ENCODE measurements around the gene SRSF1.
"Not testable (repeated sequence)": the region's sequence is repeated elsewhere in the genome, so short reads cannot be mapped to it uniquely, and the experiment has no call there.

The SRSF1 gene

GRCh38 chr17:57979076-57979475, 28.0 kb downstream of the SRSF1 start:
- no peak overlapping the region for H3K4me3 ChIP-seq (ENCODE audit: insufficient read depth, low read depth, low read length)
- H3K9me3 ChIP-seq (ENCODE audit: control insufficient read depth, low read length) = no peaks in the 10 kb centered on the region
- H3K36me3 ChIP-seq (ENCODE audit: control insufficient read depth, insufficient read depth, low read length) = peaks cover 80% of the 10 kb centered on the region
- H3K27me3 ChIP-seq (ENCODE audit: control insufficient read depth, insufficient read depth, low read length, poor library complexity, severe bottlenecking) = no peaks in the 10 kb centered on the region
- WGBS, 2 experiments = 90 to 95% methylated on average over 1 of the region's 1 CpG
- no peak overlapping the region for H3K27ac ChIP-seq (ENCODE audit: insufficient read depth, low read depth, low read length, poor library complexity, severe bottlenecking)
- peaks cover 8% of the 10 kb centered on the region for H3K4me1 ChIP-seq (ENCODE audit: control insufficient read depth, insufficient read depth, low read length)

GRCh38 chr17:57976594-57976993, 30.5 kb downstream of the SRSF1 start:
- WGBS, 2 experiments = 96 to 97% methylated on average over 3 of the region's 3 CpGs
- Histone ChIP-seq H3K4me3 (ENCODE audit: insufficient read depth, low read depth, low read length) (no peak overlapping the region), H3K27ac (ENCODE audit: insufficient read depth, low read depth, low read length, poor library complexity, severe bottlenecking) (no peak overlapping the region), H3K36me3 (ENCODE audit: control insufficient read depth, insufficient read depth, low read length) (peaks cover 66% of the 10 kb centered on the region), H3K27me3 (ENCODE audit: control insufficient read depth, insufficient read depth, low read length, poor library complexity, severe bottlenecking) (no peaks in the 10 kb centered on the region), H3K4me1 (ENCODE audit: control insufficient read depth, insufficient read depth, low read length) (no peaks in the 10 kb centered on the region), H3K9me3 (ENCODE audit: control insufficient read depth, low read length) (no peaks in the 10 kb centered on the region)

- H3K9me3 ChIP-seq (ENCODE audit: control insufficient read depth, low read length) = no peaks in the 10 kb centered on the region
- H3K27me3 ChIP-seq (ENCODE audit: control insufficient read depth, insufficient read depth, low read length, poor library complexity, severe bottlenecking) = no peaks in the 10 kb centered on the region
- no peaks in the 10 kb centered on the region for H3K4me1 ChIP-seq (ENCODE audit: control insufficient read depth, insufficient read depth, low read length)
- 95 to 97% methylated on average over 1 of the region's 1 CpG for WGBS, 2 experiments
- no peak overlapping the region for H3K4me3 ChIP-seq (ENCODE audit: insufficient read depth, low read depth, low read length)
- H3K27ac ChIP-seq (ENCODE audit: insufficient read depth, low read depth, low read length, poor library complexity, severe bottlenecking) = no peak overlapping the region
- peaks cover 55% of the 10 kb centered on the region for H3K36me3 ChIP-seq (ENCODE audit: control insufficient read depth, insufficient read depth, low read length)
Measured at GRCh38 chr17:57975044-57975443, 32.0 kb downstream of the SRSF1 start.

- not testable (repeated sequence) for H3K9me3 ChIP-seq (ENCODE audit: control insufficient read depth, low read length); H3K4me1 ChIP-seq (ENCODE audit: control insufficient read depth, insufficient read depth, low read length); H3K27ac ChIP-seq (ENCODE audit: insufficient read depth, low read depth, low read length, poor library complexity, severe bottlenecking); H3K4me3 ChIP-seq (ENCODE audit: insufficient read depth, low read depth, low read length); H3K27me3 ChIP-seq (ENCODE audit: control insufficient read depth, insufficient read depth, low read length, poor library complexity, severe bottlenecking)
- WGBS, 2 experiments = 95 to 97% methylated on average over 4 of the region's 4 CpGs
- peaks cover 47% of the 10 kb centered on the region for H3K36me3 ChIP-seq (ENCODE audit: control insufficient read depth, insufficient read depth, low read length)
Measured at GRCh38 chr17:57974053-57974824, 32.8 kb downstream of the SRSF1 start.

- H3K27ac ChIP-seq (ENCODE audit: insufficient read depth, low read depth, low read length, poor library complexity, severe bottlenecking) = no peak overlapping the region
- H3K27me3 ChIP-seq (ENCODE audit: control insufficient read depth, insufficient read depth, low read length, poor library complexity, severe bottlenecking) = no peaks in the 10 kb centered on the region
- H3K9me3 ChIP-seq (ENCODE audit: control insufficient read depth, low read length) = no peaks in the 10 kb centered on the region
- H3K4me1 ChIP-seq (ENCODE audit: control insufficient read depth, insufficient read depth, low read length) = no peaks in the 10 kb centered on the region
- no peak overlapping the region for H3K4me3 ChIP-seq (ENCODE audit: insufficient read depth, low read depth, low read length)
- WGBS, 2 experiments = 88 to 89% methylated on average over 1 of the region's 1 CpG
- peaks cover 27% of the 10 kb centered on the region for H3K36me3 ChIP-seq (ENCODE audit: control insufficient read depth, insufficient read depth, low read length)
Measured at GRCh38 chr17:57972151-57972550, 34.9 kb downstream of the SRSF1 start.

GRCh38 chr17:57971572-57971971, 35.5 kb downstream of the SRSF1 start:
- H3K27ac ChIP-seq (ENCODE audit: insufficient read depth, low read depth, low read length, poor library complexity, severe bottlenecking) = no peak overlapping the region
- no peaks in the 10 kb centered on the region for H3K27me3 ChIP-seq (ENCODE audit: control insufficient read depth, insufficient read depth, low read length, poor library complexity, severe bottlenecking)
- no peaks in the 10 kb centered on the region for H3K4me1 ChIP-seq (ENCODE audit: control insufficient read depth, insufficient read depth, low read length)
- no peaks in the 10 kb centered on the region for H3K9me3 ChIP-seq (ENCODE audit: control insufficient read depth, low read length)
- H3K4me3 ChIP-seq (ENCODE audit: insufficient read depth, low read depth, low read length) = no peak overlapping the region
- H3K36me3 ChIP-seq (ENCODE audit: control insufficient read depth, insufficient read depth, low read length) = peaks cover 21% of the 10 kb centered on the region
- WGBS, 2 experiments = 91 to 92% methylated on average over 10 of the region's 10 CpGs

- WGBS, 2 experiments = 72 to 74% methylated on average over 4 of the region's 4 CpGs
- no peak overlapping the region for H3K4me3 ChIP-seq (ENCODE audit: insufficient read depth, low read depth, low read length)
- H3K36me3 ChIP-seq (ENCODE audit: control insufficient read depth, insufficient read depth, low read length) = peaks cover 14% of the 10 kb centered on the region
- no peaks in the 10 kb centered on the region for H3K27me3 ChIP-seq (ENCODE audit: control insufficient read depth, insufficient read depth, low read length, poor library complexity, severe bottlenecking)
- no peaks in the 10 kb centered on the region for H3K9me3 ChIP-seq (ENCODE audit: control insufficient read depth, low read length)
- no peak overlapping the region for H3K27ac ChIP-seq (ENCODE audit: insufficient read depth, low read depth, low read length, poor library complexity, severe bottlenecking)
- no peaks in the 10 kb centered on the region for H3K4me1 ChIP-seq (ENCODE audit: control insufficient read depth, insufficient read depth, low read length)
Measured at GRCh38 chr17:57970710-57971109, 36.3 kb downstream of the SRSF1 start.

- no peak overlapping the region for H3K4me3 ChIP-seq (ENCODE audit: insufficient read depth, low read depth, low read length)
- 75 to 86% methylated on average over 1 of the region's 1 CpG for WGBS, 2 experiments
- no peaks in the 10 kb centered on the region for H3K27me3 ChIP-seq (ENCODE audit: control insufficient read depth, insufficient read depth, low read length, poor library complexity, severe bottlenecking)
- H3K36me3 ChIP-seq (ENCODE audit: control insufficient read depth, insufficient read depth, low read length) = no peaks in the 10 kb centered on the region
- H3K4me1 ChIP-seq (ENCODE audit: control insufficient read depth, insufficient read depth, low read length) = no peaks in the 10 kb centered on the region
- H3K27ac ChIP-seq (ENCODE audit: insufficient read depth, low read depth, low read length, poor library complexity, severe bottlenecking) = no peak overlapping the region
- no peaks in the 10 kb centered on the region for H3K9me3 ChIP-seq (ENCODE audit: control insufficient read depth, low read length)
Measured at GRCh38 chr17:57968456-57968855, 38.6 kb downstream of the SRSF1 start.

GRCh38 chr17:57966875-57967274, 40.2 kb downstream of the SRSF1 start:
- Histone ChIP-seq H3K4me1 (ENCODE audit: control insufficient read depth, insufficient read depth, low read length) (no peaks in the 10 kb centered on the region), H3K4me3 (ENCODE audit: insufficient read depth, low read depth, low read length) (no peak overlapping the region), H3K36me3 (ENCODE audit: control insufficient read depth, insufficient read depth, low read length) (no peaks in the 10 kb centered on the region), H3K9me3 (ENCODE audit: control insufficient read depth, low read length) (no peaks in the 10 kb centered on the region), H3K27me3 (ENCODE audit: control insufficient read depth, insufficient read depth, low read length, poor library complexity, severe bottlenecking) (no peaks in the 10 kb centered on the region), H3K27ac (ENCODE audit: insufficient read depth, low read depth, low read length, poor library complexity, severe bottlenecking) (no peak overlapping the region)
- 88 to 90% methylated on average over 5 of the region's 5 CpGs for WGBS, 2 experiments

- WGBS, 2 experiments = 95% methylated on average over 5 of the region's 5 CpGs
- H3K36me3 ChIP-seq (ENCODE audit: control insufficient read depth, insufficient read depth, low read length) = no peaks in the 10 kb centered on the region
- no peaks in the 10 kb centered on the region for H3K9me3 ChIP-seq (ENCODE audit: control insufficient read depth, low read length)
- H3K4me1 ChIP-seq (ENCODE audit: control insufficient read depth, insufficient read depth, low read length) = no peaks in the 10 kb centered on the region
- no peak overlapping the region for H3K27ac ChIP-seq (ENCODE audit: insufficient read depth, low read depth, low read length, poor library complexity, severe bottlenecking)
- H3K4me3 ChIP-seq (ENCODE audit: insufficient read depth, low read depth, low read length) = no peak overlapping the region
- H3K27me3 ChIP-seq (ENCODE audit: control insufficient read depth, insufficient read depth, low read length, poor library complexity, severe bottlenecking) = no peaks in the 10 kb centered on the region
Measured at GRCh38 chr17:57966246-57966645, 40.8 kb downstream of the SRSF1 start.
